ENCODE data around the gene MAOB. TPM values are rescaled to one million over a fixed set of nuclear protein-coding genes. Genes with fewer than 3 reads are reported as not detected.

The MAOB gene
- total and polyA plus RNA-seq, 9 of the 15 experiments (the other 6 are each of a cell fraction or from before 2014, with no cell fraction given): 0.05 to 0.09 TPM; not detected in 7

DNA sequence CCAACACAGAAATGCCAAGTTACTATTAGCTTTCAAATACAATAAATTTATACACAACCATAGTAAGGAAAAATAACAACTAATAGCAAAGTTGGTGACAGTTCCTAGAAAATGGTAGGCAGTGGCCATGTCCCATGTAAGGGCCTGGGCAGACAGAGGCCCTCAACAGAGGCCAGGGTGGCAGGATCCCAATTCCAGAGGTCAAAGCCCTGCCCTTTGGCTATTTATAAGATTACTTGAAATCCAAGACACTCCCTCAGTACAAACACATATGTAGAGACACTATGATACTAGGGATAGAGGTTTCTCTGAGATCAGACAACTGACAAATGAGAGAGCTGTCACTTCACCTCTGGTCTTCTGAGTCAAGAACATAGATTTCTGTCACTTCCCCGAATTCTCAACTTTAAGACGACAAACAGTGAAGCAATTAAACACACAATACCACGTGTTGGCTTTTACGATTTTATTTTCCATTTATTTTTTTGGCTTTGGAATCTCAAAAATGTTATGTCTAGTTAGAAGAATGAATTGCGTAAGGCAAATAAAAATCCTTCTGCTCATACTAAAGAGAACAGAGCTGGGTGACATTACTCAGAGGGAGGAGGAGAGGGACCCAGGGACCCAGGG, 16.3 kb upstream of the MAOB start (continued):
- TF ChIP-seq, protein P1, sequence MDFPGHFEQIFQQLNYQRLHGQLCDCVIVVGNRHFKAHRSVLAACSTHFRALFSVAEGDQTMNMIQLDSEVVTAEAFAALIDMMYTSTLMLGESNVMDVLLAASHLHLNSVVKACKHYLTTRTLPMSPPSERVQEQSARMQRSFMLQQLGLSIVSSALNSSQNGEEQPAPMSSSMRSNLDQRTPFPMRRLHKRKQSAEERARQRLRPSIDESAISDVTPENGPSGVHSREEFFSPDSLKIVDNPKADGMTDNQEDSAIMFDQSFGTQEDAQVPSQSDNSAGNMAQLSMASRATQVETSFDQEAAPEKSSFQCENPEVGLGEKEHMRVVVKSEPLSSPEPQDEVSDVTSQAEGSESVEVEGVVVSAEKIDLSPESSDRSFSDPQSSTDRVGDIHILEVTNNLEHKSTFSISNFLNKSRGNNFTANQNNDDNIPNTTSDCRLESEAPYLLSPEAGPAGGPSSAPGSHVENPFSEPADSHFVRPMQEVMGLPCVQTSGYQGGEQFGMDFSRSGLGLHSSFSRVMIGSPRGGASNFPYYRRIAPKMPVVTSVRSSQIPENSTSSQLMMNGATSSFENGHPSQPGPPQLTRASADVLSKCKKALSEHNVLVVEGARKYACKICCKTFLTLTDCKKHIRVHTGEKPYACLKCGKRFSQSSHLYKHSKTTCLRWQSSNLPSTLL (IDR thresholded peaks at IDR 0.05): no peak
- TF ChIP-seq ZNF347 (CRISPR knock-in tag; IDR thresholded peaks at IDR 0.05; ENCODE audit: low read depth): no peak
- TF ChIP-seq, protein P2, sequence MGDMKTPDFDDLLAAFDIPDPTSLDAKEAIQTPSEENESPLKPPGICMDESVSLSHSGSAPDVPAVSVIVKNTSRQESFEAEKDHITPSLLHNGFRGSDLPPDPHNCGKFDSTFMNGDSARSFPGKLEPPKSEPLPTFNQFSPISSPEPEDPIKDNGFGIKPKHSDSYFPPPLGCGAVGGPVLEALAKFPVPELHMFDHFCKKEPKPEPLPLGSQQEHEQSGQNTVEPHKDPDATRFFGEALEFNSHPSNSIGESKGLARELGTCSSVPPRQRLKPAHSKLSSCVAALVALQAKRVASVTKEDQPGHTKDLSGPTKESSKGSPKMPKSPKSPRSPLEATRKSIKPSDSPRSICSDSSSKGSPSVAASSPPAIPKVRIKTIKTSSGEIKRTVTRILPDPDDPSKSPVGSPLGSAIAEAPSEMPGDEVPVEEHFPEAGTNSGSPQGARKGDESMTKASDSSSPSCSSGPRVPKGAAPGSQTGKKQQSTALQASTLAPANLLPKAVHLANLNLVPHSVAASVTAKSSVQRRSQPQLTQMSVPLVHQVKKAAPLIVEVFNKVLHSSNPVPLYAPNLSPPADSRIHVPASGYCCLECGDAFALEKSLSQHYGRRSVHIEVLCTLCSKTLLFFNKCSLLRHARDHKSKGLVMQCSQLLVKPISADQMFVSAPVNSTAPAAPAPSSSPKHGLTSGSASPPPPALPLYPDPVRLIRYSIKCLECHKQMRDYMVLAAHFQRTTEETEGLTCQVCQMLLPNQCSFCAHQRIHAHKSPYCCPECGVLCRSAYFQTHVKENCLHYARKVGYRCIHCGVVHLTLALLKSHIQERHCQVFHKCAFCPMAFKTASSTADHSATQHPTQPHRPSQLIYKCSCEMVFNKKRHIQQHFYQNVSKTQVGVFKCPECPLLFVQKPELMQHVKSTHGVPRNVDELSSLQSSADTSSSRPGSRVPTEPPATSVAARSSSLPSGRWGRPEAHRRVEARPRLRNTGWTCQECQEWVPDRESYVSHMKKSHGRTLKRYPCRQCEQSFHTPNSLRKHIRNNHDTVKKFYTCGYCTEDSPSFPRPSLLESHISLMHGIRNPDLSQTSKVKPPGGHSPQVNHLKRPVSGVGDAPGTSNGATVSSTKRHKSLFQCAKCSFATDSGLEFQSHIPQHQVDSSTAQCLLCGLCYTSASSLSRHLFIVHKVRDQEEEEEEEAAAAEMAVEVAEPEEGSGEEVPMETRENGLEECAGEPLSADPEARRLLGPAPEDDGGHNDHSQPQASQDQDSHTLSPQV (IDR thresholded peaks at IDR 0.05): no peak
- TF ChIP-seq ELF4 (CRISPR knock-in tag; IDR thresholded peaks at IDR 0.05): no peak
- TF ChIP-seq, protein P3, sequence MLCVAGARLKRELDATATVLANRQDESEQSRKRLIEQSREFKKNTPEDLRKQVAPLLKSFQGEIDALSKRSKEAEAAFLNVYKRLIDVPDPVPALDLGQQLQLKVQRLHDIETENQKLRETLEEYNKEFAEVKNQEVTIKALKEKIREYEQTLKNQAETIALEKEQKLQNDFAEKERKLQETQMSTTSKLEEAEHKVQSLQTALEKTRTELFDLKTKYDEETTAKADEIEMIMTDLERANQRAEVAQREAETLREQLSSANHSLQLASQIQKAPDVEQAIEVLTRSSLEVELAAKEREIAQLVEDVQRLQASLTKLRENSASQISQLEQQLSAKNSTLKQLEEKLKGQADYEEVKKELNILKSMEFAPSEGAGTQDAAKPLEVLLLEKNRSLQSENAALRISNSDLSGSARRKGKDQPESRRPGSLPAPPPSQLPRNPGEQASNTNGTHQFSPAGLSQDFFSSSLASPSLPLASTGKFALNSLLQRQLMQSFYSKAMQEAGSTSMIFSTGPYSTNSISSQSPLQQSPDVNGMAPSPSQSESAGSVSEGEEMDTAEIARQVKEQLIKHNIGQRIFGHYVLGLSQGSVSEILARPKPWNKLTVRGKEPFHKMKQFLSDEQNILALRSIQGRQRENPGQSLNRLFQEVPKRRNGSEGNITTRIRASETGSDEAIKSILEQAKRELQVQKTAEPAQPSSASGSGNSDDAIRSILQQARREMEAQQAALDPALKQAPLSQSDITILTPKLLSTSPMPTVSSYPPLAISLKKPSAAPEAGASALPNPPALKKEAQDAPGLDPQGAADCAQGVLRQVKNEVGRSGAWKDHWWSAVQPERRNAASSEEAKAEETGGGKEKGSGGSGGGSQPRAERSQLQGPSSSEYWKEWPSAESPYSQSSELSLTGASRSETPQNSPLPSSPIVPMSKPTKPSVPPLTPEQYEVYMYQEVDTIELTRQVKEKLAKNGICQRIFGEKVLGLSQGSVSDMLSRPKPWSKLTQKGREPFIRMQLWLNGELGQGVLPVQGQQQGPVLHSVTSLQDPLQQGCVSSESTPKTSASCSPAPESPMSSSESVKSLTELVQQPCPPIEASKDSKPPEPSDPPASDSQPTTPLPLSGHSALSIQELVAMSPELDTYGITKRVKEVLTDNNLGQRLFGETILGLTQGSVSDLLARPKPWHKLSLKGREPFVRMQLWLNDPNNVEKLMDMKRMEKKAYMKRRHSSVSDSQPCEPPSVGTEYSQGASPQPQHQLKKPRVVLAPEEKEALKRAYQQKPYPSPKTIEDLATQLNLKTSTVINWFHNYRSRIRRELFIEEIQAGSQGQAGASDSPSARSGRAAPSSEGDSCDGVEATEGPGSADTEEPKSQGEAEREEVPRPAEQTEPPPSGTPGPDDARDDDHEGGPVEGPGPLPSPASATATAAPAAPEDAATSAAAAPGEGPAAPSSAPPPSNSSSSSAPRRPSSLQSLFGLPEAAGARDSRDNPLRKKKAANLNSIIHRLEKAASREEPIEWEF (CRISPR knock-in tag; IDR thresholded peaks at IDR 0.05): no peak
- TF ChIP-seq DNMT1 (IDR thresholded peaks at IDR 0.05): no peak
- TF ChIP-seq ZNF23 (CRISPR knock-in tag; IDR thresholded peaks at IDR 0.05): no peak
- TF ChIP-seq ELF2 (CRISPR knock-in tag; IDR thresholded peaks at IDR 0.05): no peak
- no peak for TF ChIP-seq TEAD4 (IDR thresholded peaks at IDR 0.05; ENCODE audit: low read length)
- no peak for TF ChIP-seq TEAD4 (CRISPR knock-in tag; IDR thresholded peaks at IDR 0.05; ENCODE audit: borderline replicate concordance)
- TF ChIP-seq RBM17 (IDR thresholded peaks at IDR 0.05; ENCODE audit: borderline replicate concordance, low read depth, low read length): no peak

Measured in K562 (cell line).